Middle frontal gyrus (tissue), 1 donor: ENCODE measurements around the gene ARHGAP26.
"Not testable (repeated sequence)": the region's sequence is repeated elsewhere in the genome, so short reads cannot be mapped to it uniquely, and the experiment has no call there.

Experiments
- DNase-seq: peaks from one replicate; pipeline ENCODE4 v3.0.0-alpha.2; 2015; ENCODE audit warnings: low spot score; ENCODE audit errors: extremely low spot score

Gene ARHGAP26

DNA sequence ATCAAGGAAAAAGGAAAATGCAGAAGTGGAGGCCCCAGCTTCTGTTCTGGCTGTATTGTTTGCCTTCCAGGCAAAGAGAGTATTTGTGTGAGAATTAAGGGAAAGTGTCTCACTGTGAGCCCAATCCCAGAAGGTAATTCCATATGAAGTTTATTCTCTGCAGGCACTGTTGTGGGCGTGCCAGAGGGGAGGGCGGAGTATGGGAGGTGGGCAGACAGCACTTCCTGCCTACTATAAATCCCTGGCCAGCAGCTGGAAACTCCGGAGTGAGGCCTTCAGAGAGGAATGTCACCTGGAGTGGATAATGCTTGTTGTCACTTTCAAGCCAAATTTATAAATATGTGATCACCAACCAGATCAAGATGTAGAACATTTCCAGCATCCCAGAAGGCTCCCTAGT lies 209.5 kb downstream of the ARHGAP26 start:
- DNase-seq, result no peak

DNA sequence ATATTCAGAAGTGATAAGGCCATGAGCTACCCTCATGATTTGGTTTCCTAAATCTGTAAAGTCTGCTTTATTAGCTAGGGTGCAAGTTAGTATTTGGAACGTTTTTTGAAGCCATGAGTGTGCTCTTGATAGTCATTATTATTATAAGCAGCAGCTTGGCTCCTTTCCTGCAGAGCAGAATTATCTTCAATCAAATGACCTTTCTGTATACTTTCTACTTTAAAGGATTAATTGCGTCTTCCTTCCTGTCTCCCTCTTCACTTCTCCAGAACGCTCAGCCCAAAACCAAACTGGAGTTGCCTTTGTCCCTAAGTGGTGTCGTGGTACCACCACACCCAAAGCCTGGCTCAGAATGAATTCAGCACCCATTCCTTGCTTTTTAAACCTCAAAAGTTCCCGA lies 211.3 kb downstream of the ARHGAP26 start:
- DNase-seq, result no peak

DNA sequence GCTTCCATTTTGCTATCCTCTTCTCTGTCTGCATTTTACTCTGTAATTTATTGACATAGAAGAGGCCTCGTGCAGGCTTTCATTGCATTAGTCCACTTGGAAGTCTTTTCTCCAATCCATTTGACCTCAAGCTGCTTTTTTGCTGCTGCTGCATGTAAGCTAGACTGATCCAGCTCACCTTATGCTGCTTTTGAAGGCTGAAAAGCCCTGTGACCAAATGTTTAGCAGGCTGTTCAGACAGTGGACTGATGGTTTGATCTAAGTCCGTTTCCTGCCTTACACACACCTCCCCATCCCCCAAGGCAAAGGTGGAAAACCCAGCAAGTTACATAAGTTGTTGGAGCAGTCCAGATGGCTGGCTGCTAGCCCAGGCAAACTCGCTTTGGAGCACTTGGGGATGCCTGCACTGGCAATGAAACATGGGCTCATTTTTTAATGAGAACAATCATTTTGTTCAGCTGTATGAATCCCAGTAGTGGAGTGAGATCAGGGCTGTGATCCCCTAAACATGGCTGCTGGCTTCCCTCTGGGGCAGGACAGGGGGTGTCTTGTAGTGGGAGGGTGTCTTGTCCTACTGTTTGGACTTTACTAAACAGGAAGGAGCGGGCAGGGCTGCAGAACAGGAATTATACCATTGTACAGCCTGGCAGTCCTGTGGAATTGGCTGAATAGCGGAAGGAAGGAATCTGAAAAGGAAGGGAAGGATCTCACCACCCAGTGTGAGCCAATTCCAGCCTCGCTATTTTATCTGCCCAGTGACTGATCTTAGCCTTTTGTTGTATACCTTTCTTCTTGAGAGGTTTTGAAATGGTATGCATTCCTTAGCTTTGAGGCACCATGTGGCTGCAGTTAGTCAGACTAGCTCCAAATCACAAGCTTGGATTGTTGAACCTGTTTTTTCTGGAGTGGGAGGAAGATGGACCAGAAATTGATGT lies 212.0 kb downstream of the ARHGAP26 start:
- peak; percentile 76 for DNase-seq

DNA sequence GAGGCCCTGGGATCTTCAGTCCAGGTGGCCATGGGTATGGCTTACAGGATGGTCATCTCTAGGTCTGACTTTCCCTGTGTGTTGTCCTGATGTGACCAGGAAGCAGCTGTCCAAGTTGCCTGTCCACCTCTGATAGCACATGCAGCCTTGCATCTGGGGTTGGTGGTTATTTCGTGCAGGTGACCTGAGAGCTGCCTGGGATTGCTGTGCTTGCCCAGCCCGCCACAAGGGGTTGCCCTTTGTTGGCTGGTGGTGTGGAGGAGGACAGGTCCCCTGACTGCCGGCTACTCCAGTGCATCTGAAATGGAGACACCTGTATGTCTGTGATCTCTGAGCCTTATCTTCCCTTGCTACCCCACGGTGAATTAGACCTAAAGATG lies 212.6 kb downstream of the ARHGAP26 start:
- no peak for DNase-seq

DNA sequence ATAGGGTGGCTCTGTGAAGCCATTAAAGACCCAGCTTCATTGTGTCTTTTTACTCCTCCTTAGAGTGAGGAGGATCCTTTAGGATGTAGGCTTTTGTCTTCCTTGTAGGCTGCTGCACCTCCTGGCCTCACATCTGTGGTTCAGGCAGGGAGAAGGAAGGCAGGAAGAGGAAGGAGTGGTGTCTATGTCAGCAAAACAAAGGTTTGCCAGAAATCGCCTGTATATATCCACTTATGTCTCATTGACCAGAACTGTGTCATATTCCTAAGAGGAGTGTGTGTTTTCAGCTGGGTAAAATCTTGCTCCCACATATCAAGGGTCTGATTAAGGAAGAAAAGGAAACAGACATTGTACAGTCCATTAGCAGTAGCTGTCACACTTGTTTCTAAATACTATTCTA lies 213.8 kb downstream of the ARHGAP26 start:
- DNase-seq, result no peak

DNA sequence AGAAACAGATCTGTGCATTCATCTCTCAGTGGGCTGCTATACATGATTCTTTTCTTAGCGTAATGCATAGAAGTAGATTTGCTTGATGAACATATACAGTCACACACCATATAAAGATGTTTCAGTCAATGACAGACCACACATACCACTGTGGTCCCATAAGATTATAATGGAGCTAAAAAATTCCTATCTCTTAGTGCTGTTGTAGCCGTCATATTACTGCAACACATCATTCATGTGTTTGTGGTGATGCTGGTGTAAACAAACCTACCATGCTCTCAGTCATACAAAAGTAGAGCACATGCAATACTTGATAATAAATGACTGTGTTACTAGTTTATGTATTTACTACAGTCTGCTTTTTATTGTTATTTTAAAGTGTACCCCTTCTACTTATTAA lies 214.3 kb downstream of the ARHGAP26 start:
- DNase-seq, result no peak

DNA sequence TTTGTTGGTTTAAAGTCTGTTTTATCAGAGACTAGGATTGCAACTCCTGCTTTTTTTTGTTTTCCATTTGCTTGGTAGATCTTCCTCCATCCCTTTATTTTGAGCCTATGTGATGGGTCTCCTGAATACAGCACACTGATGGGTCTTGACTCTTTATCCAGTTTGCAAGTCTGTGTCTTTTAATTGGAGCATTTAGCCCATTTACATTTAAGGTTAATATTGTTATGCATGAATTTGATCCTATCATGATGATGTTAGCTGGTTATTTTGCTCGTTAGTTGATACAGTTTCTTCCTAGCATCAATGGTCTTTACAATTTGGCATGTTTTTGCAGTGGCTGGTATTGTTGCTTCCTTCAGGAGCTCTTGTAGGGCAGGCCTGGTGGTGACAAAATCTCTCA lies 219.1 kb downstream of the ARHGAP26 start:
- DNase-seq, result not testable (repeated sequence)

DNA sequence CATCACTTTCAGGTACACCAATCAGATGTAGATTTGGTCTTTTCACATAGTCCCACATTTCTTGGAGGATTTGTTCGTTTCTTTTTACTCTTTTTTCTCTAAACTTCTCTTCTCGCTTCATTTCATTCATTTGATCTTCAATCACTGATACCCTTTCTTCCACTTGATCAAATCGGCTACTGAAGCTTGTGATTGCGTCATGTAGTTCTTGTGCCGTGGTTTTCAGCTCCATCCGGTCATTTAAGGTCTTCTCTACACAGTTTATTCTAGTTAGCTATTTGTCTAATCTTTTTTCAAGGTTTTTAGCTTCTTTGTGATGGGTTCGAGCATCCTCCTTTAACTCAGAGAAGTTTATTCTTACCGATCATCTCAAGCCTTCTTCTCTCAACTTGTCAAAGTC lies 219.9 kb downstream of the ARHGAP26 start:
- DNase-seq, result not testable (repeated sequence)

DNA sequence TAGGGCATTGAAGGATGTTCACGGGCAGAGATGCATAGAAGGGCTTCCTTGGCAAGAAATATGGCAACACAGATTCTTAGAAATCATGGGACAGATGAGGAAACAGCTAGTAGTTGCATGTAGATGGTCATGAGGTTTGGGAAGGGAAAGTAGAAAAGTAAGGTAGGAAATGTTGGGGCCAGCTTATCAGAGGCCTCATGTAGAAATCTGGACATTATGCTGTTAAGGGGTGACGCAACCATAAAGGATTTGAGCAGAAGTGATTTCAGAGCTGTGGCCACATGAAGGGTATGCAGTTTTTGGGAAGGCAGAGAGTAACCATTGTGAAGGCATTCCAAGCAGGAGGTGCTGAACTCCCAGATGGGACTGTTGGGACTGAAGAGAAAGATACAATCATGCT lies 224.0 kb downstream of the ARHGAP26 start:
- no peak for DNase-seq

DNA sequence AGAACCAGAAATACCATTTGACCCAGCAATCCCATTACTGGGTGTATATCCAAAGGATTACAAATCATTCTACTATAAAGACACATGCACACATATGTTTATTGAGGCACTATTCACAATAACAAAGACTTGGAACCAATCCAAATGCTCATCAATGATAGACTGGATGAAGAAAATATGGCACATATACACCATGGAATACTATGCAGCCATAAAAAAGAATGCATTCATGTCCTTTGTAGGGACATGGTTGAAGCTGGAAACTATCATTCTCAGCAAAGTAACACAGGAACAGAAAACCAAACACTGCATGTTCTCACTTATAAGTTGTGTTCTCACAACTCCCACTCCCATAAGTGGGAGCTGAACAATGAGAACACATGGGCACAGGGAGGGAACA lies 225.4 kb downstream of the ARHGAP26 start:
- not testable (repeated sequence) for DNase-seq

DNA sequence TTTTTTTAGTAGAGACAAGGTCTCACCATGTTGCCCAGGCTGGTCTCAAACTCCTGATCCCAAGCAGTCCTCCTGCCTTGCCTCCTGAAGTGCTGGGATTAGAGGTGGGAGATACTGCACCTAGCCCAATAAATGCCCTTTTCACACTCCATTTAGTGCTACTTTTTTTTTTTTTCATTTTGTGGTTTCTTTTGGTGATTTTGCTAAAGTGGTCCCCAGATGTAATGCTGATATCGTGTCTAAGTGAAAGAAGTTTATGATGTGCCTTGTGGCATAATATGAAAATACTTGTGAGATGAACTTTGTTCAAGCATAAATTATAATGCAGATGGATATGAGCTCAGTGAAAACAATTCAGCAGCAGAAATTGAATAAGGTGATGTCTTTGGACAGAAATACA lies 227.4 kb downstream of the ARHGAP26 start:
- DNase-seq, result no peak

DNA sequence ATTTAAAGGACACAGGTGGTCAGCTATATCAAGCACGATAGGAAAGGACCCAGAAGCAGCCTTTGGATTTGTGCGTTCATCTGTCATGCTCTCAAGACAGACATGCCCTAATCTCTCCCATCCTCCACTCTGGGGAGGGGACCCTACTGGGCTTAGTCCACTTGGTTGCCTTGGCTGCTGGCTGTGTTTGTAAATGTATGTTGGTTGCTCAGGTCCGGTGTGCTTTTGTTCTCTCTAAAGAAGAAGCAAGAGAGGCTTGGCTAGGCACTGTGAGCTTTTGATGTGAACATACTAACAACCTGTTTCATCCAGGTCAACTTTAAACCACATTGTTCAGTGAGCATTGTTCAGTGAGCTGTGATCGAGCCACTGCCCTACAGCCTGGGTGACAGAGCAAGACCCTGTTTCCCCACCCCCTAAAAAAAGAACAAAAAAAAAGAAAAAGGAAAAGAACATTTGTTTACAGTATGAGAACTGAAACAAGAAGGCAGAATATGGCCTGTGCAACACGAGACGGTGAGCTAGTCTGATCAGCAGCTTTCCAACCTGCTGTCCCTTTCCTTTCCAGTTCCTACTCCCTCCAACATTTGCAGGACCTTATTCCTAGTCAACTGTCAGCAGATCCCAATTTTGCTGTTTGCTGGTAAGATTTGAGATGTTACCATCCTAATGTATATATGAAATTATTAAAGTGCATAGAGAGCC lies 228.3 kb downstream of the ARHGAP26 start:
- no peak for DNase-seq

DNA sequence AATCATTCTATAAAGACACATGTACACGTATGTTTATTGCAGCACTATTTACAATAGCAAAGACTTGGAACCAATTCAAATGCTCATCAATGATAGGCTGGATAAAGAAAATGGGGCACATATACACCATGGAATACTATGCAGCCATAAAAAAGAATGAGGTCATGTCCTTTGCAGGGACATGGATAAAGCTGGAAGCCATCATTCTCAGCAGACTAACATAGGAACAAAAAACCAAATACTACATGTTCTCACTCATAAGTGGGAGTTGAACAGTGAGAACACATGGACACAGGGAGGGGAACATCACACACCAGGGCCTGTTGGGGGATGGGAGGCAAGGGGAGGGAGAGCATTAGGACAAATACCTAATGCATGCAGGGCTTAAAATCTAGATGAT lies 230.4 kb downstream of the ARHGAP26 start:
- DNase-seq, result not testable (repeated sequence)

DNA sequence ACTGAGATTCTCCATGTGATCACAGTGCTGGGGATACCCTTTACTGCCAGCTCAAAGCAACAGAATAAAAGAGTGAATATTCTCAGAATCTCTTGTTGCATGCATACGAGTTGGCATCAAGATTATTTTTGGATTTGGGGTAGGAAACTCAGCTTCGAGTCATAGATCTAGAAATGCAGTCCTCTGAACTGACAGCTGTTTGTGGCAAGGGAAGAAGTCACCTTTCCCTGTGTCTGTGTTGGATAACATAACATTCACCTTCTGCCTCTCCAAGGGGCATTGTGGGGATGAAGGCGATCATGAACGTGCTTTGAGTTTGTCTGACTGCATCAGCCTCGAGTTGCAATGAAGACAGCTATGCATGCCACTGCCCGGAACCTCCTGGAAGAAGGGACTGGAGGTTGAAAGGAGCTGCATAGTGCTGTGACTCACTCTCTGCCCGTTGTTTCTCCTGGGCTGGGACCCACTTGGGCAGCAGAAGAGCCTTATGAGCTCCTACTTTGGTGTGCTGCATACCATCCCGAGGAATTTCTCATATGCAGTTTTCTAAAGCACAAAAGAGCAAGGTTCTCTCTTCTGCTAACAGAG lies 231.7 kb downstream of the ARHGAP26 start:
- DNase-seq, result no peak

DNA sequence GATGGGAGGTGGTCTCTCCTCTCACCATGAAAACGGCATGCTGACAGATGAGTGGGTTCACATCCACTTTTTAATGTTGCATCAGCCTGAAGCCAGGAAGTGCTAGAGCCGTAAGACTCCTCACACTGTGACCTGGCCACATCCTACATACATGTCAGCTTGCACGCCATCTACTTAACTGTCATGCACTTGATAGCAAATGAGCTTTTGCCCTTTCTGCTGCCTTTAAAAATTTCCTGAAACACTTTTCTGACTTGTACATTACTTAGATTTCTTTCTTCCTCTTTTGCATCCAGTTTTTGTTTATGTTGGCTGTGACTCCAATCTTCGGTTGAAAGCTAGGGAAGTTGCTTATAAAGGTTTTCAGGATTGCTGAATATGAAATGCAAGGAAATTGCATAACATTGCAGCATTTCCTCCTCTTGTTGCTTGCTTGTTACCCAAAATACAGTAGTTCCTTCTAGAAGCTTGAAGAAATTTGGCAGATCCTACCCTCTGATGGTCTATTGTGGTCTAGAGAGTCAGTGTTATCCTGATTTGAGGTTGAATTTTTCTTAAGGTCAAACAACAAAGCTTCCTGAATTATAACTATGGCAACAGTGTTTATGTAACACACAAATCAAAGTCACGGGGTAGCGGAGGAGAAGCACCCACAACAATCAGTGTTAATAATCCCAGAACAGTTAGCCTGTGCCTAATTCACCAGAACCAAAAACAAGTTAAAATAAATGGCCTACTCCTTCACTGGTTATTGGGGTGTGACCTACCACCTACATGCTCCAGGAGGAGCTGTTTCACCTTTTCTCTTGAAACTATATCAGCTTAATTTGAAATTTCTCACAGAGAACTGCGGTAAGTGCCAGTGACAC lies 232.5 kb downstream of the ARHGAP26 start:
- DNase-seq, result no peak

DNA sequence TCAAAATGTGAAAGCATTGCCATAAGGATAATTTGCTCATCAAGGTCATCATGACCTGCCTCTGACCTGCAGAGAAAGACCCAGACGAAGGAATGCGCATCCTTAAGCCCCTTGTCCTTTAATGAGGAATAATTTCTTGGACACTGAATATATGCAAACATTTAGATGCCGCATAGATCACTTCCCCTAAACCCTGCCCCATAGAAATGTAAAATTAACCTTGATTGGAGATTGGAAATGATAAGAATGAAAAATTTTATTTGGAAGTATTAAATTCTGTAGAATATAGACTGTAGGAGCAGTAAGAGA lies 233.1 kb downstream of the ARHGAP26 start:
- DNase-seq, result no peak

DNA sequence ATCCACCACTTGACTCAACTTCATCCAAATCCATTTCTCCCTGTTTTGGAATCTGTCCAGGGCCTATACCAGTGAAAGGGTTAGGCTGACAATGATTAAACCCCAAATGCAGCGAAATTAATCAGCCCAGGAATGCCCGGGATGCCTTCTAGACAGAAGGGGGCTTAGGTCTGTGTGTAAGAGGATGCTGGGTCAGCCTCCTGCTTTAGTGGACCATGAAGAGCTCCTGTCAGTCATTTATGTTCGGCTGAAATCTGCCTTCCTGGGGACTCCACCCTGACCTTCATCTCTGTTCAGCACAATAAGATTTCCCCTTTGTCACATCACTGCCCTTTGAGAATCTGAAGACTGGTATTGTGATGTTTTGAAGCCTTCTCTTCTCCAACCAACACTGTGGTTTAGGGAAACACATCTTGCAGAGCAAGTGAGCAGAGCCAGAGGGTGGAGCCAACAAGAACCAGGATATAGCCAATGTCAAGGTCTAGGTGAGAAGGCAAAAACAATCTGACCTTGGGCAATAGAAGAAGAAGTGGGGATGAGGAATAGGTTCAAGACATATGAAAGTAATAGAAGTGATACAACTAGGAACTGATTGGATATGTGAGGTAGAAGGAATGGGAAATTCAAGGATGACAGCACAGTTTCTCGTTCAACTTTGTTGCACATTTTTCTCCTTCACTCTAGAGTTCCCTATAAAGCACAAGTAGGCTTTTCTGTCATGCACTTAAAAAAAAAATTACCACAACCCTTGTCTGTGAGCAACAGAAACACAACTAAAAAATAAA lies 234.4 kb downstream of the ARHGAP26 start:
- no peak for DNase-seq

DNA sequence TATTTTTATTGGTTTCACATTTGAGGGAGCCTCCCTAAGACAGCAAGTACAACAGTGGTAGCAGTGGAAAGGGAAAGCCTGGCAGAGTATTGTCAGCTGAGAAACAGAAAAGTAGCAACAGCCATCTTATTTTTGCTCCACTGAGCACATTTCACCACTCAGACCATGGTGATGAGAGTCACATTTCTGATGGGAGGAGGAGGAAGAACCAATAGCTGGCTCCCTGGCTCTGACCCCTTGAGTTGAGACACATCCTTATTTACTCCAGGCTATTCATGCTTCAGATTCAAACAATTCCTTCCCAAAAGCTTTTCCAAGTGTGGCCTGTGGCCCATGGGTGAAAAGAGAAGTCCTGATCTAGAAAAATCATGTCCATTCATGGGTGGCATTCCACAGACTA lies 236.3 kb downstream of the ARHGAP26 start:
- DNase-seq, result no peak

DNA sequence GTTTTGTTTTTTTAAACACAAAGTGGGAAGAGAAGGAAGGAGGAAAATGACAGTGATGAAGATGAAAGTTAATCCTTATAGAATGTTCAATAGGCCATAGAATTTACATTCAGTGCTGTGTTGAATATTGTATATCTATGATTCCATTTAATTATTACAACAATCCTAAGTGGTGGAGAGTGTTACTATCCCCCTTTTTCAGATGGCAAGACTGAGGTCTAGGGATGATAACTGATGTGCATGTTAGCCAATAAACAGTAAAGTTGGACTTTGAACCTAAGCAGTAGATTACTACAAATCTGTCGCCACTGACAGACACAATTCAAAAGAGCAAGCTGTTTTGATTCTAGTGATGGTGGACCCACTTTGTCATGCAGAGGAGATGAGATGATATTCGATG lies 237.9 kb downstream of the ARHGAP26 start:
- no peak for DNase-seq

DNA sequence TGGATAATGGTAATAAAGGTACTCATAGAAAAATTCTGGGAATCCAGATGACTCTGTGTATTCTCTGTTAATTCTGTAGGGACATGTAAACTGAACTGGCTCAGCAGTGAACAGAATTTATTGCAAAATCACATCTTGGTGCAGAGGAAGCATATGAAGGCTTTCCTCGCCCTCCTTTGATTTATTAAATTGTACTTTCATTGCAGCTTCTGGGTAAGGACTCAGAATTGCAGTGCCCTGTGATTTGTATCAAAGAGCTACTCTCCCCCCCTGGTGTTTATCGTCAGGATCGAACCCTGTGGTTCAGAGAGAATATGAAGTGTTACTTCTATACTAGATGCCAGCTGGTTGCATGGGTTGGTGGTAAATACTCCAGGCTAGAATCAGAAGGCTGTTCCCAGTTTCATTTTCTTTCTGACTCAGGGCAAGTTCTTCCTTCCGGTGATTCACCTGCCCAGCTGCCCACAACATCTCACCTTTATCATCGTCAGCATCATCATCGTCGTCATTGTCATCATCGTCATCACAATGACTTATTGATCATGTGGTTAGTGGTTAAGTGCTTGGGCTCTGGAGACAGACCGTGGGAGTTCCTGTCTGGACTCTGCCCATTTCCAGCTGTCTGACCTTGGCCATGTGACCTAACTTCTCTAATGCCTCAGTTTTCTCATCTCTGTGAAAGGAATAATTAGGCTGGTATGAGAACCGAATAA lies 238.8 kb downstream of the ARHGAP26 start:
- no peak for DNase-seq
